SK-N-SH treated with all-trans-retinoic acid at 6 μM for 48 hours (cell line): ENCODE results near the gene POTEH.
"Not testable (repeated sequence)": the region's sequence is repeated elsewhere in the genome, so short reads cannot be mapped to it uniquely, and the experiment has no call there.

Source experiments
- ARNTL ChIP-seq: fragments of 450-650 bp; formaldehyde crosslinking; IDR thresholded peaks from 2 replicates; pipeline ENCODE4 v1.5.0; 2020; ENCODE audit warnings: low read depth, mild to moderate bottlenecking, moderate library complexity, borderline replicate concordance
- CSDC2 ChIP-seq: fragments of 250-450 bp; sonication (Bioruptor Pico); IDR thresholded peaks from 2 replicates; pipeline ENCODE4 v1.5.0; 2020; ENCODE audit warnings: mild to moderate bottlenecking, moderate library complexity
- ESRRG ChIP-seq: fragments of 250-450 bp; sonication (Bioruptor Pico); IDR thresholded peaks from 2 replicates; pipeline ENCODE4 v1.6.1; 2021; ENCODE audit warnings: mild to moderate bottlenecking
- PATZ1 ChIP-seq: fragments of 250-450 bp; sonication (Bioruptor Pico); IDR thresholded peaks from 2 replicates; pipeline ENCODE4 v1.8.0; 2020; ENCODE audit warnings: mild to moderate bottlenecking, moderate library complexity, borderline replicate concordance
- POU6F1 ChIP-seq: fragments of 250-450 bp; sonication (Bioruptor Pico); IDR thresholded peaks from 2 replicates; pipeline ENCODE4 v1.8.0; 2021; ENCODE audit warnings: low read depth, mild to moderate bottlenecking, moderate library complexity, borderline replicate concordance
- PPARA ChIP-seq: fragments of 250-450 bp; sonication (Bioruptor Pico); IDR thresholded peaks from 2 replicates; pipeline ENCODE4 v1.5.0; 2020; ENCODE audit warnings: mild to moderate bottlenecking, borderline replicate concordance
- ZFP30 ChIP-seq: fragments of 450-650 bp; formaldehyde crosslinking; IDR thresholded peaks from 2 replicates; pipeline ENCODE4 v1.5.0; 2022; ENCODE audit warnings: mild to moderate bottlenecking, moderate library complexity
- ZNF565 ChIP-seq: fragments of 450-650 bp; formaldehyde crosslinking; conservative IDR thresholded peaks from 2 replicates; pipeline ENCODE4 v1.5.0; 2020; ENCODE audit warnings: low read depth, mild to moderate bottlenecking, moderate library complexity

- TF ChIP-seq PATZ1 (CRISPR knock-in tag); PPARA (CRISPR knock-in tag); ARNTL (CRISPR knock-in tag); ZNF565 (CRISPR knock-in tag); ZFP30; CSDC2 (CRISPR knock-in tag); ESRRG (CRISPR knock-in tag); POU6F1 (CRISPR knock-in tag): not testable (repeated sequence)
Observed at GRCh38 chr22:15747636-15748323, 58.0 kb downstream of the POTEH start.
